KOPT-K1 (cell line): ENCODE results near the gene PANK2.
"Not testable (repeated sequence)": the region's sequence is repeated elsewhere in the genome, so short reads cannot be mapped to it uniquely, and the experiment has no call there.

ENCODE experiments used
- H3K27ac ChIP-seq: fragments of 200-600 bp; sonication (generic); 2 replicates; pipeline ENCODE4 v1.5.1; 2016; ENCODE audit warnings: antibody characterized with exemption, mild to moderate bottlenecking, low read depth, low read length; ENCODE audit not compliant: poor library complexity, severe bottlenecking
- H3K36me3 ChIP-seq: fragments of 200-600 bp; sonication (generic); 2 replicates; pipeline ENCODE4 v1.5.1; 2017; ENCODE audit warnings: antibody characterized with exemption, mild to moderate bottlenecking, low read length, moderate library complexity; ENCODE audit not compliant: insufficient read depth
- H3K9me3 ChIP-seq: fragments of 200-600 bp; sonication (generic); 2 replicates; pipeline ENCODE4 v1.5.1; 2017; ENCODE audit warnings: antibody characterized with exemption, low read length, mild to moderate bottlenecking; ENCODE audit not compliant: insufficient read depth, poor library complexity, severe bottlenecking

Gene PANK2

DNA sequence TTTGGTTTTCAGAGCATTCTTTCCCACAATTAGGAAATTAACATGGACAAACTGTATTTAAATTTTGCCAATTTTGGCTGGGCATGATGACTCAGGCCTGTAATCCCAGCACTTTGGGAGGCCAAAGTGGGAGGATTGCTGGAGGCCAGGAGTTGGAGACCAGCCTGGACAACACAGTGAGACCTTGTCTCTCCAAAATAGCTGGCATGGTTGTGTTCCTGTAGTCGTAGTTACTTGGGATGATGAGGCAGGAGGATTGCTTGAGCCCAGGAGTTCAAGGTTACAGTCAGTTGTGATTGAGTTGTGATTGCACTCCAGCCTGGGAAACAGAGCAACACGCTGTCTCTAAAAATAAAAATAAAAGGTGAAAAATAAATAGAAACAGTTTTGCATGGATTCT is 15.0 kb downstream of the PANK2 start:
- Histone ChIP-seq H3K36me3 (peaks cover 32% of the 10 kb centered on the region), H3K9me3 (no peaks in the 10 kb centered on the region), H3K27ac (no peak overlapping the region)

GRCh38 chr20:3904857-3905256 is 15.7 kb downstream of the PANK2 start:
- Histone ChIP-seq H3K27ac (no peak overlapping the region), H3K9me3 (no peaks in the 10 kb centered on the region), H3K36me3 (peaks cover 38% of the 10 kb centered on the region)

- peaks cover 60% of the 10 kb centered on the region for H3K36me3 ChIP-seq
- H3K9me3 ChIP-seq, H3K27ac ChIP-seq: not testable (repeated sequence)
Observed at GRCh38 chr20:3906744-3907721, 17.8 kb downstream of the PANK2 start.

GRCh38 chr20:3908667-3909066 is 19.5 kb downstream of the PANK2 start:
- H3K9me3 ChIP-seq = no peaks in the 10 kb centered on the region
- no peak overlapping the region for H3K27ac ChIP-seq
- peaks cover 75% of the 10 kb centered on the region for H3K36me3 ChIP-seq

DNA sequence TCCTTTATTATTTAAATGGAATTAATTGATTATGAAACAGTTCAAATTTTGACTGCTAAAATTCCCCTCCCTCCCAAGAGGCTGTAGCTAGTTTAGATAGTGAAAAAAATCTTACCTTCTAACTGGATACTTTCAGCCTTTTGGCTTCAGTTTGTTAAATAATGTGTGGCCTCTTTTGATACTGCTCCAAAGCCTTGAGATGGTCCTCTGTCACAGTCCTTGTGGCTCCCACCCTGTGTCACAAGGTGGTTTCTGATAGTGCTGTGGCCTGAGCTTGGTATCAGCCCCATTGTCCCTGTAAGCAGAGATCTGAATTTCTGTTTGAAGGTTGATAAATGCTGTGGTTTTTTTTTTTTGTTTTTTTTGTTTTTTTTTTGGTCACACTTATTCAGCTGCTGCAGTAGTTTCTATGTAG is 20.8 kb downstream of the PANK2 start:
- no peaks in the 10 kb centered on the region for H3K9me3 ChIP-seq
- peaks cover 85% of the 10 kb centered on the region for H3K36me3 ChIP-seq
- no peak overlapping the region for H3K27ac ChIP-seq

DNA sequence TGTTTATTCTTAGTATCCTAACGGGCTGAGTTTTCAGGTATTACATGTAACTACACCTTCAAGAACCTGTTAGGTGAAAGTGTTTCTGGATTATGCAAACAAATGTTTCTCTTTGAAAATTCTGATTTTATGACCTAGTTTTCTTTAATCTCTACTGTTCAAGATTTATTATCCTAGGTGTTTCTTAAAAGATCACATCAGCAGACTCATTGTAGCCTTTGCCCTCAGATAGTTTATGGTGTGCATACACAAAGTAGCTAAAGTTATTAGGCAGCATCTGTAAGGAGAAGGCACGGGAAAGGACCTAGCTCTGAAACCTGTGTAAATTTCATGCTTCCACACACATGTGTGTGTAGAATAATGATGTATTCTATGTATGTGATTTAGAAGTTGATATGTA is 21.7 kb downstream of the PANK2 start:
- Histone ChIP-seq H3K36me3 (peaks cover 91% of the 10 kb centered on the region), H3K9me3 (no peaks in the 10 kb centered on the region), H3K27ac (no peak overlapping the region)

DNA sequence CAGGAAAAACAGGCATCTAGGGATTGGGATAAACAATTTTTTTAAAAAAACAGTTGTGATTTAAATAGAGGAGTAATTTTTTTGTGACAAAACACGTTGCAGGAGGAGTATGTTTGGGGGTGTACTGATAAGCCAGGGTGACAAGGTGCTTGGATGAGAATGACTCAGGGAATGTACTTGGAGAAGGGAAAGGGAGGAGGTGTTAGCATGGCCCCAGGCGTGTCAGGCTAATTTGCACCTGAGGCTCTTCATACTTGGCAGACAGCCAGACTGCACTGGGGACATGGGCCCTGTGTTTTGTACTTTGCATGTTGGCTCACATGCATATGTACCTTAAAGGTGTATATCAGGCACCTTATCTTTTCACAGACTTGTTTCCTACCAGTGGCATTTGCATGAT is 22.8 kb downstream of the PANK2 start:
- H3K27ac ChIP-seq = no peak overlapping the region
- peaks cover 98% of the 10 kb centered on the region for H3K36me3 ChIP-seq
- H3K9me3 ChIP-seq = no peaks in the 10 kb centered on the region

GRCh38 chr20:3914446-3914845 is 25.3 kb downstream of the PANK2 start:
- Histone ChIP-seq H3K36me3 (peaks cover 99% of the 10 kb centered on the region), H3K27ac (no peak overlapping the region), H3K9me3 (no peaks in the 10 kb centered on the region)

GRCh38 chr20:3915691-3916090 is 26.5 kb downstream of the PANK2 start:
- H3K9me3 ChIP-seq = no peaks in the 10 kb centered on the region
- H3K27ac ChIP-seq = no peak overlapping the region

GRCh38 chr20:3916364-3916763 is 27.2 kb downstream of the PANK2 start:
- H3K36me3 ChIP-seq = peaks cover 99% of the 10 kb centered on the region
- no peak overlapping the region for H3K27ac ChIP-seq
- H3K9me3 ChIP-seq = no peaks in the 10 kb centered on the region

More at GRCh38 chr20:3915691-3916090, 26.5 kb downstream of the PANK2 start:
- H3K36me3 ChIP-seq = peaks cover 99% of the 10 kb centered on the region

DNA sequence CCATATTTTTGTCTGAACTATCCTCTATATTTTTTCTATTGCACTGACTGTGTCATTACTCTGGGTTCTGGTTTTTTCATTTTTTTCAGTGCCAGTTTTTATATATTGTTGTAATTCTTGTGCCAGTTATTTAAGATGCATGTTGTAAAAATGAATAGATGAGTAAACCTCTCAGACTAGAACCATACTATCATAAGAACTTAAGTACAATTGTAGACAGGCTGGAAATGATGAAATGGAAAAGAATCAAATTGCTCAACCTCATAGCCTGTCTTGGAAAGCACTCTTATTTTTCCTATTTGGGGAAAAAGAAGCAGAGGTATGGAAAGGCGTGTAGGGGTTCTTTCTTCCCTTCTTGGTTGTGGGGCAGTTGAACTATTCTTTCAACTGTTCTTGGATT is 30.2 kb downstream of the PANK2 start:
- H3K36me3 ChIP-seq = peaks cover 100% of the 10 kb centered on the region
- H3K9me3 ChIP-seq = no peaks in the 10 kb centered on the region
- no peak overlapping the region for H3K27ac ChIP-seq

- no peak overlapping the region for H3K27ac ChIP-seq
- peaks cover 98% of the 10 kb centered on the region for H3K36me3 ChIP-seq
- no peaks in the 10 kb centered on the region for H3K9me3 ChIP-seq
Observed at GRCh38 chr20:3922223-3922982, 33.2 kb downstream of the PANK2 start.

- no peak overlapping the region for H3K27ac ChIP-seq
- H3K9me3 ChIP-seq = no peaks in the 10 kb centered on the region
- peaks cover 98% of the 10 kb centered on the region for H3K36me3 ChIP-seq
Observed at GRCh38 chr20:3922983-3923339, 33.8 kb downstream of the PANK2 start.

GRCh38 chr20:3923818-3924217 is 34.6 kb downstream of the PANK2 start:
- Histone ChIP-seq H3K27ac (no peak overlapping the region), H3K9me3 (no peaks in the 10 kb centered on the region), H3K36me3 (peaks cover 92% of the 10 kb centered on the region)

DNA sequence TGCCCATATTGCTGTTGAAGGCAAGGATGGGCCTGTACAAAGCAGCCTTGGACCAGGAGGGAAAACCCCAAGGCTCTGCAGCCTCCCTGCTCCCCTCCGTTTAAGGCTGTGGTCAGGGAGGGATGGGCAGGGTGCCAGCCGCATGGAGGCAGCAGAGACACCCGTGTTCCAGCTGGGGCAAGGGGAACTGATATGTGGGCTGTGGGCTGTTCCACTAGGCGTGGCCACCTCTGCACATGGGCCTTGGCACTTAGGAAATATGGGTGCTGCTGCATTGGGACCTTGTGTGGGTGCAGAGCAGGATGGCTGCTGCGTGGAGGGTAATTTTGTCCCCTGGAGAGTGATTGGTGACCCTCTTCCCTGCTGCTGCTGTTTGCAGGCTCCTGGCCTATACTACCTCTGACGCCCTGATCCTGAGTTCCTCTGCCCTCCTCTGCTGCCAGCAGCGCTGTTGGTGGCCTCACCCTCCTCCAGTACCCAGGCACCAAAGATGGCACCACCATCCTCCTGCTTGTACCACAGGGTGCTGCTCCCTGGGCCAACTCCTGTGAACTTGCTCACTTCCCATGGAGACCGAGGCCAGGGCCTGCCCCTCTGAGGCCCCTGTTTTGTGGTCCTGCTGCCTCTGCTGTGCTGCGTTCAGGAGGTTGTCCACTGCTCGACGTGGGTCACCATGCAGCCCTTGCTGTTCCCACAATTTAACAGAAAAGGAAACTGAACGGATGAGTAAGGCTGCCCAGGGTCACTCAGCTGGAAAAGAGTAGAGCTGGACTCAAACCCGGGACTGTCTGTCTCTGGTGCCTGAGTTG is 35.3 kb downstream of the PANK2 start:
- Histone ChIP-seq H3K36me3 (peaks cover 92% of the 10 kb centered on the region), H3K27ac (no peak overlapping the region), H3K9me3 (no peaks in the 10 kb centered on the region)
